Heart left ventricle (tissue), 16 donors: ENCODE results near the gene MYORG. TPM values are rescaled to one million over a fixed set of nuclear protein-coding genes. Genes with fewer than 3 reads are reported as not detected.

Experiments
- ATAC-seq, 4 donors: fragments of 200-7000 bp; cut with Tn5 transposase; one replicate each; pipeline ENCODE4 v1.9.1; 2020 to 2022; ENCODE audit warnings: moderate library complexity in 4 of 4, mild to moderate bottlenecking in 3 of 4, moderate number of reproducible peaks in 1 of 4
- DNase-seq, 5 donors: peaks; one replicate each; pipeline ENCODE4 v3.0.0-alpha.2; 2020
- H3K27ac ChIP-seq, 12 donors: fragments of 200-600 bp; sonication (generic) in 4 of 12; one replicate each; pipeline versions ENCODE4 v1.5.0 to v1.8.0; 2016 to 2022; ENCODE audit warnings: mild to moderate bottlenecking in 2 of 12
- H3K27me3 ChIP-seq, 9 donors: fragments of 200-600 bp; sonication (generic) in 2 of 9; one replicate each; pipeline versions ENCODE4 v1.5.1 to v1.8.0; 2016 to 2022; ENCODE audit warnings: mild to moderate bottlenecking in 3 of 9
- H3K36me3 ChIP-seq, 9 donors: fragments of 200-600 bp; sonication (generic) in 2 of 9; one replicate each; pipeline versions ENCODE4 v1.5.0 to v1.8.0; 2018 to 2022; ENCODE audit warnings: mild to moderate bottlenecking in 2 of 9
- H3K4me1 ChIP-seq, 12 donors: fragments of 200-600 bp; sonication (generic) in 4 of 12; one replicate each; pipeline versions ENCODE4 v1.5.0 to v1.8.0; 2016 to 2022; ENCODE audit warnings: mild to moderate bottlenecking in 3 of 12
- H3K4me3 ChIP-seq, 12 donors: fragments of 200-600 bp; sonication (generic) in 4 of 12; one replicate each; pipeline versions ENCODE4 v1.5.0 to v1.8.0; 2017 to 2022; ENCODE audit warnings: mild to moderate bottlenecking in 9 of 12, moderate library complexity in 4 of 12
- H3K9me3 ChIP-seq, 12 donors: fragments of 200-600 bp; sonication (generic) in 4 of 12; one replicate each; pipeline versions ENCODE4 v1.5.0 to v1.8.0; 2016 to 2022; ENCODE audit warnings: mild to moderate bottlenecking in 1 of 12
- CTCF ChIP-seq, 12 donors: fragments of 200-600 bp; sonication (generic) in 4 of 12; IDR thresholded peaks; one replicate each; pipeline versions ENCODE4 v1.5.0 to v1.8.0; 2018 to 2022; ENCODE audit warnings: antibody characterized with exemption in 12 of 12, mild to moderate bottlenecking in 5 of 12
- POLR2A ChIP-seq, 2 donors: fragments of 450-650 bp; IDR thresholded peaks; one replicate each; pipeline ENCODE4 v1.6.1; 2017; ENCODE audit warnings: antibody characterized with exemption in 2 of 2, mild to moderate bottlenecking in 2 of 2, moderate library complexity in 2 of 2
- WGBS, 4 donors: extraction: QIAGEN DNeasy Blood & Tissue Kit in 2 of 4; methylation state at CpG; one replicate each; pipeline versions ENCODE4 v1.1.5 to v1.1.7; 2013 to 2018; 5-methylcytosine and 5-hydroxymethylcytosine counted together
- intact Hi-C, 10 donors: fragments of 100-400 bp; cut with DNase I; formaldehyde crosslinking; loops; one replicate each; pipeline versions ENCODE4 v1.11.1 to v1.14.2; 2022
- polyA plus RNA-seq, 2 donors: library from polyadenylated mRNA; stranded (reverse); fragments of 200-250 nt; gene quantifications; one replicate each; pipeline ENCODE4 v1.2.3, GENCODE V29; 2013
- total RNA-seq, 9 donors: library from RNA; depleted of rRNA in 2 of 9; stranded (reverse); fragments of >200 nt in 2 of 9; fragmentation: NEBNext Ultra II Directional in 3 of 9; extraction: Animal tissue kit (Norgen Biotek cat#: 25700) in 3 of 9; gene quantifications; one replicate each; pipeline versions ENCODE4 v1.1.0 to v1.2.4, GENCODE V29; 2016 to 2023
- donor health status: ischemic (EF 13 %, LVEDD 7.1; RV severe dilation, severe dysfunction).
- donor health status: healthy with polysubstance abuse.
- donor health status: DM: no; HTN: yes; CAD: no.
- donor health status: DM: no; HTN: no; CAD: no.
- donor health status: ischemic (EF 25% LVEDD 6.9; RV normal size, moderate dysfunction).
- donor health status: ischemic (EF 25% LVEDD 5.7; RV mildly dilated, moderate dysfunction).
- donor health status: healthy.
- donor health status: DM: yes; HTN: yes; CAD: no.
- donor health status: ischemic (EF 35%, LVEDD 5.7; RV mildly dilated, moderate dysfunction).
- donor health status: nonischemic (EF 11% LVEDD 7.7; RV severe dilation, severe dysfunction).
- donor health status: DM: yes; HTN: yes; CAD: no.
- donor health status: PGD.
- donor health status: ischemic (EF 29% LVEDD 5.4; RV normal size, mild dysfunction).
- donor health status: nonischemic (EF 23%, LVEDD 6.1; RV moderate dilation, normal function).

The MYORG gene
- total and polyA plus RNA-seq, 11 donors, result 1.3 to 10.2 (median 6.1) TPM

GRCh38 chr9:34412336-34412735, 35.6 kb upstream of the MYORG start:
- no peak overlapping the region for H3K27ac ChIP-seq
- 50 to 98% (median 55%) methylated on average over 1 of the region's 1 CpG for WGBS, 4 donors
- ATAC-seq, result no peak

GRCh38 chr9:34409154-34409553, 32.5 kb upstream of the MYORG start:
- Histone ChIP-seq H3K9me3 (no peaks in the 10 kb centered on the region), H3K4me1 (peaks cover 0 to 4% (median 0%) of the 10 kb centered on the region in 12 donors), H3K27me3 (no peaks in the 10 kb centered on the region), H3K27ac (no peak overlapping the region), H3K4me3 (no peak overlapping the region), H3K36me3 (peaks cover 0 to 23% (median 17%) of the 10 kb centered on the region in 9 donors)
- WGBS, 4 donors, result 57 to 82% (median 76%) methylated on average over 2 of the region's 2 CpGs
- TF ChIP-seq POLR2A (IDR thresholded peaks at IDR 0.05), result no peak
- TF ChIP-seq CTCF (IDR thresholded peaks at IDR 0.05), result no peak
- DNase-seq (no peak), ATAC-seq (no peak)
- intact Hi-C loops, result loop anchor here in 6 of 10 donors (5.0 to 10.0 kb wide), 6 partner anchors 86 to 188 kb away; no protein-coding TSS in a partner anchor

More at GRCh38 chr9:34412336-34412735, 35.6 kb upstream of the MYORG start:
- DNase-seq, result no peak
- Histone ChIP-seq H3K9me3 (no peaks in the 10 kb centered on the region), H3K27me3 (no peaks in the 10 kb centered on the region), H3K36me3 (peaks cover 0 to 1% (median 0%) of the 10 kb centered on the region in 9 donors), H3K4me1 (peaks cover 0 to 4% (median 0%) of the 10 kb centered on the region in 12 donors), H3K4me3 (no peak overlapping the region)
- intact Hi-C loops, result loop anchor here in 1 of 10 donors (5.0 kb wide), 1 partner anchor 40 kb away; no protein-coding TSS in a partner anchor
- TF ChIP-seq CTCF (IDR thresholded peaks at IDR 0.05) (no peak), POLR2A (IDR thresholded peaks at IDR 0.05) (no peak)

GRCh38 chr9:34408173-34408572, 31.5 kb upstream of the MYORG start:
- Histone ChIP-seq H3K4me1 (peaks cover 0 to 6% (median 0%) of the 10 kb centered on the region in 12 donors), H3K4me3 (no peak overlapping the region), H3K36me3 (peaks cover 0 to 31% (median 22%) of the 10 kb centered on the region in 9 donors), H3K27me3 (no peaks in the 10 kb centered on the region), H3K27ac (no peak overlapping the region), H3K9me3 (no peaks in the 10 kb centered on the region)
- ATAC-seq (no peak), DNase-seq (no peak)
- WGBS, 4 donors, result 88 to 95% (median 91%) methylated on average over 1 of the region's 1 CpG
- intact Hi-C loops, result loop anchor here in 6 of 10 donors (5.0 to 10.0 kb wide), 6 partner anchors 87 to 189 kb away; no protein-coding TSS in a partner anchor
- TF ChIP-seq POLR2A (IDR thresholded peaks at IDR 0.05) (no peak), CTCF (IDR thresholded peaks at IDR 0.05) (no peak)

GRCh38 chr9:34406219-34406618, 29.5 kb upstream of the MYORG start:
- Histone ChIP-seq H3K27me3 (no peaks in the 10 kb centered on the region), H3K36me3 (peaks cover 3 to 50% (median 40%) of the 10 kb centered on the region in 9 donors), H3K4me1 (peaks cover 0 to 6% (median 0%) of the 10 kb centered on the region in 12 donors), H3K27ac (no peak overlapping the region), H3K9me3 (no peaks in the 10 kb centered on the region), H3K4me3 (no peak overlapping the region)
- 80 to 92% (median 85%) methylated on average over 1 of the region's 1 CpG for WGBS, 4 donors
- ATAC-seq, result no peak
- intact Hi-C loops, result loop anchor here in 7 of 10 donors (2.0 to 10.0 kb wide), 7 partner anchors 89 to 191 kb away; no protein-coding TSS in a partner anchor
- no peak for TF ChIP-seq CTCF (IDR thresholded peaks at IDR 0.05)
- TF ChIP-seq POLR2A (IDR thresholded peaks at IDR 0.05), result no peak
- no peak for DNase-seq
